Measurements from ENCODE around the gene SGF29.

DNA sequence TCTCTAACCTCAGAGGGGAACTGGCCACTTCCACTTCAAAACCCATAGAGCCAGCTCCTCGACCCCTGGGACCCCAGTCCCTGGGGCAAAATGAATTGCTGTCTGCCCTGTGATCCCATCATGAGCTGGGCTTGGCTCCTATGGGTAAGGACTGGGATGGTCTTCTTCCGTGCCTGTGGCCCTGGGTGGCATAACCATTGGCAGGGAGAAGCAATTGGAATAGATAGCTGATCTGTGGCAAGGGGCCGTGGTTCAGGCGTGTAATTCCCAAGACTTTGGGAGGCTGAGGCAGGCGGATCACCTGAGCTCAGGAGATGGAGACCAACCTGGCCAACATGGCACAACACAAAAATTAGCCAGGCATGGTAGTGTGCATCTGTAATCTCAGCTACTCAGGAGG lies 38.8 kb downstream of the SGF29 start:
- TF ChIP-seq, protein P1, sequence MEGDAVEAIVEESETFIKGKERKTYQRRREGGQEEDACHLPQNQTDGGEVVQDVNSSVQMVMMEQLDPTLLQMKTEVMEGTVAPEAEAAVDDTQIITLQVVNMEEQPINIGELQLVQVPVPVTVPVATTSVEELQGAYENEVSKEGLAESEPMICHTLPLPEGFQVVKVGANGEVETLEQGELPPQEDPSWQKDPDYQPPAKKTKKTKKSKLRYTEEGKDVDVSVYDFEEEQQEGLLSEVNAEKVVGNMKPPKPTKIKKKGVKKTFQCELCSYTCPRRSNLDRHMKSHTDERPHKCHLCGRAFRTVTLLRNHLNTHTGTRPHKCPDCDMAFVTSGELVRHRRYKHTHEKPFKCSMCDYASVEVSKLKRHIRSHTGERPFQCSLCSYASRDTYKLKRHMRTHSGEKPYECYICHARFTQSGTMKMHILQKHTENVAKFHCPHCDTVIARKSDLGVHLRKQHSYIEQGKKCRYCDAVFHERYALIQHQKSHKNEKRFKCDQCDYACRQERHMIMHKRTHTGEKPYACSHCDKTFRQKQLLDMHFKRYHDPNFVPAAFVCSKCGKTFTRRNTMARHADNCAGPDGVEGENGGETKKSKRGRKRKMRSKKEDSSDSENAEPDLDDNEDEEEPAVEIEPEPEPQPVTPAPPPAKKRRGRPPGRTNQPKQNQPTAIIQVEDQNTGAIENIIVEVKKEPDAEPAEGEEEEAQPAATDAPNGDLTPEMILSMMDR (IDR thresholded peaks at IDR 0.05) = no peak
- no peak for TF ChIP-seq POLR2A (IDR thresholded peaks at IDR 0.05)
